Measurements from ENCODE around the gene NRL. TPM values are rescaled to one million over a fixed set of nuclear protein-coding genes. Genes with fewer than 3 reads are reported as not detected.

NRL gene
- total and polyA plus RNA-seq, 10 of the 15 experiments (the other 5 are each of a cell fraction or from before 2014, with no cell fraction given): 0.11 to 4.4 (median 2.2) TPM

DNA sequence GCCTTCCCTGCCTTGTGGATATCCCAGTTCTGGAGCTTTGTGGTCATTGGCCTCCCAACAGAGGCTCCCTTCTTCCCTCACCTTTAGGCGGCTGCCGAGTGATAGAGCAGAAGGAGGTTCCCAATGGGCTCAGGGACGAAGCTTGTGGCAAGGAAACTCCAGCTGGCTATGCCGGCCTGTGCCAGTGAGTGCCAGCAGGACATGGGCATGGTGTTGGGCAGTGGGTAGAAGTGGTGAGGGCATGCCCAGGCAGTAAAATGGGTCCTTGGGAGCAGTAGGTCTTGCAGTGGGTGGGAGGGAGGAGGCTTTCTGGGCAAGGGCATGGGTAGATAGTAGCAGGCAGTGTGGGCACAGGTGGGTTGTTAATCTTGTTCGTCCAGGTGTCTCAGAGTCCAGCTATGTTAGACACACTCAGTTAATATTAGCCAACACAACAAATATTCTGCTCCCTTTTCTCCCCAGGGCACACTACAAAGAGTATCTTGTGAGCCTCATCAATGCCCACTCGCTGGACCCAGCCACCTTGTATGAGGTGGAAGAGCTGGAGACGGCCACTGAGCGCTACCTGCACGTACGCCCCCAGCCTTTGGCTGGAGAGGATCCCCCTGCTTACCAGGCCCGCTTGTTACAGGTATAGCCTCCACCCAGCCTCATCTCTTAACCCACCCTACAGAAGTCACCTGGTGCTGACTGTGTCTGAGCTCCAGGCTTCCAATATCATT is 45.2 kb upstream of the NRL start:
- RAD21 ChIA-PET (ENCODE audit: unreplicated experiment): interaction anchor here (0.7 to 4.5 kb wide), 17 partner anchors 13 to 148 kb away, joined by 3 to 60 read pairs (median 12); partner anchors contain the start of genes CIDEB, DCAF11, EMC9 and IPO4
- in situ Hi-C loops (cut with MboI): no loop called here

More for the DNA sequence above, 45.2 kb upstream of the NRL start:
- Histone ChIP-seq H3K27ac (ENCODE audit: control insufficient read depth, insufficient read depth) (peak overlapping the region; percentile 96), H3K36me3 (ENCODE audit: control insufficient read depth in 2 of 2, insufficient read depth in 2 of 2, low read length in 1 of 2) (peaks cover 39 to 45% of the 10 kb centered on the region in 2 experiments), H4K20me1 (ENCODE audit: control insufficient read depth, insufficient read depth) (no peaks in the 10 kb centered on the region), H3K4me1 (ENCODE audit: control insufficient read depth, insufficient read depth, low read length) (peaks cover 32% of the 10 kb centered on the region), H2AFZ (ENCODE audit: control insufficient read depth, low read depth, low read length) (no peak overlapping the region), H3K9me3 (replicated peaks; ENCODE audit: control insufficient read depth, insufficient read depth, low read length) (no peaks in the 10 kb centered on the region), H3K79me2 (ENCODE audit: control insufficient read depth, insufficient read depth, low read length) (peaks cover 39% of the 10 kb centered on the region), H3K4me3 (no peak overlapping the region), H3K27me3 (replicated peaks in 1 of 2; ENCODE audit: control insufficient read depth in 2 of 2, insufficient read depth in 2 of 2, low read length in 1 of 2) (no peaks in the 10 kb centered on the region), H3K4me2 (ENCODE audit: control insufficient read depth, insufficient read depth) (no peak overlapping the region; the same call in 1 of the 2 replicates), H3K9ac (ENCODE audit: control insufficient read depth, insufficient read depth, low read length) (no peak overlapping the region)
- DNase-seq (ENCODE audit: low read depth, low spot score): no peak
- intact Hi-C loops (cut with micrococcal nuclease; ENCODE audit: unreplicated experiment): loop anchor here (1.0 kb wide), 1 partner anchor 53 kb away; the partner anchor contains the start of gene CHMP4A
- WGBS (ENCODE audit: insufficient coverage, insufficient replicate concordance, low lambda C conversion rate, missing lambda C conversion rate): 97% methylated on average over 11 of the region's 11 CpGs
- ChIA-PET POLR2A (interaction anchor here (0.6 to 4.8 kb wide), 16 partner anchors 9 to 499 kb away, joined by 3 to 99 read pairs (median 18); partner anchors contain the start of genes DCAF11, EMC9, IPO4 and MDP1), SMC1A (ENCODE audit: uncharacterized antibody, unreplicated experiment) (interaction anchor here (0.7 to 4.9 kb wide), 16 partner anchors 9 to 194 kb away, joined by 3 to 54 read pairs (median 11); partner anchors contain the start of genes DCAF11, EMC9, IPO4 and NRL), CTCF (interaction anchor here (0.8 to 4.2 kb wide), 21 partner anchors 10 to 528 kb away, joined by 3 to 63 read pairs (median 8); partner anchors contain the start of genes CARMIL3, CHMP4A, CIDEB and DCAF11)
- no peak for FAIRE-seq
- BruUV-seq (replicated peaks): no TSS peak
- TF ChIP-seq POLR2A (IDR thresholded peaks at IDR 0.05; ENCODE audit: low read depth, low read length) (peak; percentile 41; the same call in 1 of the 2 replicates), JUND (IDR thresholded peaks at IDR 0.05; ENCODE audit: low read depth, low read length) (no peak), MTA2 (IDR thresholded peaks at IDR 0.05; ENCODE audit: low read depth) (no peak), IRF4 (IDR thresholded peaks at IDR 0.05; ENCODE audit: low read depth, low read length) (no peak)
- TF ChIP-seq, protein P1, sequence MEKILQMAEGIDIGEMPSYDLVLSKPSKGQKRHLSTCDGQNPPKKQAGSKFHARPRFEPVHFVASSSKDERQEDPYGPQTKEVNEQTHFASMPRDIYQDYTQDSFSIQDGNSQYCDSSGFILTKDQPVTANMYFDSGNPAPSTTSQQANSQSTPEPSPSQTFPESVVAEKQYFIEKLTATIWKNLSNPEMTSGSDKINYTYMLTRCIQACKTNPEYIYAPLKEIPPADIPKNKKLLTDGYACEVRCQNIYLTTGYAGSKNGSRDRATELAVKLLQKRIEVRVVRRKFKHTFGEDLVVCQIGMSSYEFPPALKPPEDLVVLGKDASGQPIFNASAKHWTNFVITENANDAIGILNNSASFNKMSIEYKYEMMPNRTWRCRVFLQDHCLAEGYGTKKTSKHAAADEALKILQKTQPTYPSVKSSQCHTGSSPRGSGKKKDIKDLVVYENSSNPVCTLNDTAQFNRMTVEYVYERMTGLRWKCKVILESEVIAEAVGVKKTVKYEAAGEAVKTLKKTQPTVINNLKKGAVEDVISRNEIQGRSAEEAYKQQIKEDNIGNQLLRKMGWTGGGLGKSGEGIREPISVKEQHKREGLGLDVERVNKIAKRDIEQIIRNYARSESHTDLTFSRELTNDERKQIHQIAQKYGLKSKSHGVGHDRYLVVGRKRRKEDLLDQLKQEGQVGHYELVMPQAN (conservative IDR thresholded peaks at IDR 0.05): no peak
- TF ChIP-seq, protein P2, sequence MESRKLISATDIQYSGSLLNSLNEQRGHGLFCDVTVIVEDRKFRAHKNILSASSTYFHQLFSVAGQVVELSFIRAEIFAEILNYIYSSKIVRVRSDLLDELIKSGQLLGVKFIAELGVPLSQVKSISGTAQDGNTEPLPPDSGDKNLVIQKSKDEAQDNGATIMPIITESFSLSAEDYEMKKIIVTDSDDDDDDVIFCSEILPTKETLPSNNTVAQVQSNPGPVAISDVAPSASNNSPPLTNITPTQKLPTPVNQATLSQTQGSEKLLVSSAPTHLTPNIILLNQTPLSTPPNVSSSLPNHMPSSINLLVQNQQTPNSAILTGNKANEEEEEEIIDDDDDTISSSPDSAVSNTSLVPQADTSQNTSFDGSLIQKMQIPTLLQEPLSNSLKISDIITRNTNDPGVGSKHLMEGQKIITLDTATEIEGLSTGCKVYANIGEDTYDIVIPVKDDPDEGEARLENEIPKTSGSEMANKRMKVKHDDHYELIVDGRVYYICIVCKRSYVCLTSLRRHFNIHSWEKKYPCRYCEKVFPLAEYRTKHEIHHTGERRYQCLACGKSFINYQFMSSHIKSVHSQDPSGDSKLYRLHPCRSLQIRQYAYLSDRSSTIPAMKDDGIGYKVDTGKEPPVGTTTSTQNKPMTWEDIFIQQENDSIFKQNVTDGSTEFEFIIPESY (IDR thresholded peaks at IDR 0.05): no peak
- no peak for ATAC-seq

All from GM12878 (cell line).